Rectal smooth muscle tissue (tissue), 1 donor: ENCODE data around the gene DNAI1.

Source experiments
- H3K27ac ChIP-seq: one replicate; pipeline ENCODE4 v1.7.0; 2013; ENCODE audit warnings: low read depth, low read length, inconsistent platforms
- H3K27me3 ChIP-seq: one replicate; pipeline ENCODE4 v1.7.0; 2013; ENCODE audit warnings: low read length; ENCODE audit not compliant: control insufficient read depth, insufficient read depth
- H3K36me3 ChIP-seq: one replicate; pipeline ENCODE4 v1.7.0; 2013; ENCODE audit warnings: low read length; ENCODE audit not compliant: control insufficient read depth, insufficient read depth
- H3K4me1 ChIP-seq: one replicate; pipeline ENCODE4 v1.7.0; 2013; ENCODE audit warnings: low read length; ENCODE audit not compliant: control insufficient read depth, insufficient read depth
- H3K4me3 ChIP-seq: one replicate; pipeline ENCODE4 v1.7.0; 2013; ENCODE audit warnings: low read length
- H3K9ac ChIP-seq: one replicate; pipeline ENCODE4 v1.7.0; 2013; ENCODE audit warnings: low read length

Gene DNAI1

GRCh38 chr9:34454571-34455065 lies 4.0 kb upstream of the DNAI1 start:
- Histone ChIP-seq H3K27ac (no peak overlapping the region), H3K4me3 (no peak overlapping the region), H3K27me3 (peaks cover 3% of the 10 kb centered on the region), H3K4me1 (peaks cover 5% of the 10 kb centered on the region), H3K9ac (no peak overlapping the region), H3K36me3 (no peaks in the 10 kb centered on the region)

- Histone ChIP-seq H3K27me3 (peaks cover 3% of the 10 kb centered on the region), H3K27ac (no peak overlapping the region), H3K9ac (no peak overlapping the region), H3K4me3 (no peak overlapping the region), H3K36me3 (no peaks in the 10 kb centered on the region), H3K4me1 (peaks cover 5% of the 10 kb centered on the region)
These were observed 2.5 kb upstream of the DNAI1 start for GRCh38 chr9:34456151-34456550.

GRCh38 chr9:34456746-34457145 lies 1.9 kb upstream of the DNAI1 start:
- Histone ChIP-seq H3K4me1 (peaks cover 5% of the 10 kb centered on the region), H3K27me3 (peaks cover 3% of the 10 kb centered on the region), H3K9ac (no peak overlapping the region), H3K4me3 (peak overlapping the region; percentile 87), H3K27ac (peak overlapping the region; percentile 41), H3K36me3 (no peaks in the 10 kb centered on the region)

- Histone ChIP-seq H3K4me3 (peak overlapping the region; percentile 87), H3K9ac (peak overlapping the region; percentile 61), H3K4me1 (peaks cover 5% of the 10 kb centered on the region), H3K27me3 (peaks cover 3% of the 10 kb centered on the region), H3K27ac (peak overlapping the region; percentile 54), H3K36me3 (no peaks in the 10 kb centered on the region)
These were observed 1.2 kb upstream of the DNAI1 start for GRCh38 chr9:34457266-34458012.

- H3K4me3 ChIP-seq = peak overlapping the region; percentile 55
- H3K9ac ChIP-seq = no peak overlapping the region
- H3K36me3 ChIP-seq = no peaks in the 10 kb centered on the region
- H3K27me3 ChIP-seq = peaks cover 3% of the 10 kb centered on the region
- no peak overlapping the region for H3K27ac ChIP-seq
- H3K4me1 ChIP-seq = peaks cover 5% of the 10 kb centered on the region
These were observed 345 bp downstream of the DNAI1 start for GRCh38 chr9:34458959-34459340.

GRCh38 chr9:34459356-34459755 lies 751 bp downstream of the DNAI1 start:
- Histone ChIP-seq H3K27me3 (peaks cover 3% of the 10 kb centered on the region), H3K36me3 (no peaks in the 10 kb centered on the region), H3K4me1 (peaks cover 5% of the 10 kb centered on the region), H3K4me3 (no peak overlapping the region), H3K9ac (no peak overlapping the region), H3K27ac (no peak overlapping the region)

GRCh38 chr9:34459941-34460340 lies 1.3 kb downstream of the DNAI1 start:
- no peaks in the 10 kb centered on the region for H3K36me3 ChIP-seq
- no peak overlapping the region for H3K27ac ChIP-seq
- H3K4me1 ChIP-seq = peaks cover 5% of the 10 kb centered on the region
- no peak overlapping the region for H3K4me3 ChIP-seq
- H3K9ac ChIP-seq = no peak overlapping the region
- peaks cover 3% of the 10 kb centered on the region for H3K27me3 ChIP-seq

- no peak overlapping the region for H3K9ac ChIP-seq
- H3K4me1 ChIP-seq = no peaks in the 10 kb centered on the region
- H3K27ac ChIP-seq = no peak overlapping the region
- no peak overlapping the region for H3K4me3 ChIP-seq
- H3K27me3 ChIP-seq = no peaks in the 10 kb centered on the region
- no peaks in the 10 kb centered on the region for H3K36me3 ChIP-seq
These were observed 4.7 kb downstream of the DNAI1 start for GRCh38 chr9:34463098-34463900.

- H3K27me3 ChIP-seq = no peaks in the 10 kb centered on the region
- no peaks in the 10 kb centered on the region for H3K4me1 ChIP-seq
- no peak overlapping the region for H3K4me3 ChIP-seq
- H3K36me3 ChIP-seq = no peaks in the 10 kb centered on the region
- no peak overlapping the region for H3K9ac ChIP-seq
- no peak overlapping the region for H3K27ac ChIP-seq
These were observed 5.3 kb downstream of the DNAI1 start for GRCh38 chr9:34463901-34464232.

GRCh38 chr9:34464571-34464970 lies 6.0 kb downstream of the DNAI1 start:
- no peaks in the 10 kb centered on the region for H3K27me3 ChIP-seq
- H3K4me3 ChIP-seq = no peak overlapping the region
- H3K9ac ChIP-seq = no peak overlapping the region
- H3K4me1 ChIP-seq = no peaks in the 10 kb centered on the region
- H3K27ac ChIP-seq = no peak overlapping the region
- no peaks in the 10 kb centered on the region for H3K36me3 ChIP-seq

- H3K36me3 ChIP-seq = no peaks in the 10 kb centered on the region
- no peak overlapping the region for H3K9ac ChIP-seq
These were observed 6.9 kb downstream of the DNAI1 start for GRCh38 chr9:34465468-34465867.

GRCh38 chr9:34475097-34475496 lies 16.5 kb downstream of the DNAI1 start:
- Histone ChIP-seq H3K9ac (no peak overlapping the region), H3K27ac (no peak overlapping the region), H3K36me3 (no peaks in the 10 kb centered on the region), H3K4me1 (no peaks in the 10 kb centered on the region), H3K4me3 (no peak overlapping the region), H3K27me3 (peaks cover 3% of the 10 kb centered on the region)

More at GRCh38 chr9:34465468-34465867, 6.9 kb downstream of the DNAI1 start:
- Histone ChIP-seq H3K4me1 (no peaks in the 10 kb centered on the region), H3K4me3 (no peak overlapping the region), H3K27ac (no peak overlapping the region), H3K27me3 (no peaks in the 10 kb centered on the region)
